M059J (cell line): Measurements from ENCODE around the gene IGF2BP1. TPM values are rescaled to one million over a fixed set of nuclear protein-coding genes. Genes with fewer than 3 reads are reported as not detected.
"Not testable (repeated sequence)": the region's sequence is repeated elsewhere in the genome, so short reads cannot be mapped to it uniquely, and the experiment has no call there.

ENCODE experiments used
- DNase-seq: peaks from one replicate; pipeline ENCODE4 v3.0.0-alpha.2; 2012; ENCODE audit warnings: low read depth
- total RNA-seq: library from RNA; depleted of rRNA; stranded (reverse); fragments of >200 nt; shearing (Covaris generic); gene quantifications from 2 replicates; pipeline ENCODE4 v1.2.3, GENCODE V29; 2014

The IGF2BP1 gene
- total RNA-seq, 1 experiment from 2014 or later = 1.6 TPM

DNA sequence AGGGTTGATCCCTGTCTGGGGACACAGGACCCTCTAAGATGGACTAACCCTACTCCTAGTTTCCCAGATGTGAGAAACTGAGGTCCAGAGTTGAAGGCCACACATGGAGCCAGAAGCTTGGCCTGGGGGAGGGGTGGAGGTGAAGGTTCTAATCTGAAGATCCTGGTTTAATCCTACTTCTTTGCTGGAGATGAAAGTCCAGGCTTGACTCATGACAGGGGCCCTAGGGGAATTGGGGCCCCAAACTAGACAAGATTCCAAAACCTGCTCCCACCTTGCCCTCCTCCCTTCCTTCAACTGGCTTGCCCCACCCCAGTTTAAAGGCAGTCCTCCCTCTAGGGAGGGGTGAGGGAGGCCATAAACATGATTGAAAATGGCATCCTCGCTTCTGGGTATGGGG lies 21.6 kb downstream of the IGF2BP1 start:
- no peak for DNase-seq

DNA sequence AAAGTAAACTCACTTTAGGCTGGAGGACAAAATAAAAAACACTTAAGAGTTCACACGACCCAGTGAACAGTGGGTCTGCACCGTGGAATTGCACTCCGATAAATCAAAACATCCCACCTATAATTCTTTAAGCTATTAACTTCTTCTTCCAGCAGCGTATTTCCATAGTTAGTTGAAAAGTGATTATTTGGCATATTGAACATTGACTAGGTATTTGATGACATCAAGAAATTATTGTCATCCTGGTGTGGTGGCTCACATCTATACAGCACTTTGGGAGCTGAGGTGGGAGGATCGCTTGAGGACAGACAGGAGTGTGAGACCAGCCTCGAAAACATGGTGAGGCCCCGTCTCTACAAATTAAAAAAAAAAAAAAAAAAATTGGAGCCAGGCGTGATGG lies 23.4 kb downstream of the IGF2BP1 start:
- DNase-seq = no peak

DNA sequence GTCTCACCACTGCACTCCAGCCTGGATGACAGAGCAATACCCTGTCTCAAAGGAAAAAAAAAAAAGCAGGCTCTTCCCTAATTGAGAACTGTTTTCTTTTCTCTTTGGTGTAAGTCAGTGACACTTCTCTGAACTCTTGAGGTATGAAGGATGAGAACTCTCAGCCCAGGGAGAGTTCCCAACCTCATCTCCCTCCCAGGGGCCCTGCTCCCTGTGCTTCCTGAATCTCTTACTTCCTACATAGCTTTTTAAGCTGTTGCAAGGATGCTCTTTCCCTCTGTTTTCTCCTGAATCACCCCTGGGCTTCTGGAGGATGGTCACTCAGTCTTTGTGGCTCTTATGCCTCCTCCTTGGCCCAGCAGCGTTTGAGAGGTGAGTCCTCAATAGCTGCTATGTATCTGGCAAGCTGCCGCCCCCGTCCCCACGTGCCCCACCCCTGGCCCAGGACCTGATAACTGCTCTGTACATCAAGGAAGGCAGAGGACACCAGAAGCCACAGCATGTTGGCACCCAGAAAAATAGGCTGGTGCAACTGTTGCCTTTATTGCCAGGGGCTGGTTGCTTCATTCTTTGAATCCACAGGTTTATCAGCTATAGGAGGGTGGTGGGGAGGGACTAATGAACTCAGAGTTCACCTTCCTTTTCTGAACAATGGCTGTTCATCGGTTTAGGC lies 24.0 kb downstream of the IGF2BP1 start:
- DNase-seq = no peak

DNA sequence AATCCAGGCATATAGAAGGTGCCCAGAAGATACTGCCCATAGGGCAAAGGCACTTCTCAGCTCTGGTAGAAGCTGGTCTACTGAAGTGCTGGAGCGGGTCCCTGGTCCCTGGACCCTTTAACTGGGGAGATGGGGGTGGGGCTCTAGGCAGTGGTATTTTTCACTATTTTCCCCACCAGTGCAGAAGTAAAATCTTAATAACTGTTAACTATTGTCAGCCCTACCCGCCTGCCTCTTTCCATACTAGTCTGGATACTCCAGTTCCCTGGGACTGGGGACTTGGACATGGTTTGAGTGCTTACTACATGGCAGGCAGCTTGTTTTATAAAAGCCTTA lies 24.6 kb downstream of the IGF2BP1 start:
- DNase-seq = no peak

DNA sequence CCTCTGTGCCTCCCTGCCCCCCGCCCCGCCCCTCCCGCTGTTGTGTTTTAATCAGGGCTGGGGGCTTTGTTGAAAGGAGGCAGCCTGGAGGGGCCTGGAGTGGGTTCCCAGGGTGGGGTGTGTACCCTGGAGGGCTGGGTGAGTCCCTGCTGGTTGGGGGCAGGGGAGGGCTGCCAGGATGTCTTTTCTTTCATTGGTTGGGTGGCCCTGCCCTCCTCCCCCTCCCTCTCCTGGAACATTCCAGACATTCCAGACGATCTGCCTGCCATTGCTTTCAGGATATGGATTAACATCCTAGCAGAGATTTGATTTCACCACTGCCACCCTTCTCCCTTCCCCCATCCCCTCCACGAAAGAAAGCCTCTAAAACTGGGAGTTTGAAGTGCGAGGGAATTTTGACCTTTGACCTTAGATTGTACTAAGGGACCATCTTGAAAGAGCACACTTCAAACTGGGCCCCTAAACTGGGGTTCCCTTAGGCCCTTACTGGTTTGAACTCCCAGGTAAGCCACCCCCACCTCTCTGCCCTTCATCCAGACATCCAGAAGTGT lies 25.3 kb downstream of the IGF2BP1 start:
- DNase-seq = peak; percentile 43

DNA sequence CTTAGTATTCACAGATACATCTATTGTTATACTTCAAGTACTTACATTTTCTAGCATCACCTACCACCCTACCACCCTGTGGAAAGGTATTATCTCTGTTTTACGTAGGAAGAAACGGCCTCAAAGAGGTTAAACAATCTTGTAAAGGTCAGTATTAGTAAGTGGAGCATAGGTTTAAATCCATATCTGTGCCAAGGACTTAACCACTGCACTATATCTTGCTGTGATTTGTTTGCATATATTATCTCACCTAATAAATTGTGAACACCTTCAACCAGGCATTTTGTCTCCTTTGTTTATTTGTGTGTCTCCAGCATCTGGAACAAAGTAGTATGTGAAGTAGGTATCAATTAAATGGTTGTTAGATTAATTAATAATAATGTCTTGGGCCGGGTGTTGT lies 27.3 kb downstream of the IGF2BP1 start:
- no peak for DNase-seq

DNA sequence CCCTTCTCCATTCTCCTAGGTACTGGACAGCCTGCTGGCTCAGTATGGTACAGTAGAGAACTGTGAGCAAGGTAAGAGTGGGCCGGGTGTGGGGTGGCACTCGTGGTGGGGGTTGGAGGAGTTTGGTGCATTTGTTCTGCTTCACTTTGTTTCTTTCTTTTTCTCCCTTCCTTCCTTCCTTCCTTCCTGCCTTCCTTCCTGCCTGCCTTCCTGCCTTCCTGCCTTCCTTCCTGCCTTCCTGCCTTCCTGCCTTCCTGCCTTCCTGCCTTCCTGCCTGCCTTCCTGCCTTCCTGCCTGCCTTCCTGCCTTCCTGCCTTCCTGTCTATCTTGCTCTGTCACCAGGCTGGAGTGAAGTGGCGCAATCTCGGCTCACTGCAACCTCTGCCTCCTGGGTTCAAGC lies 29.3 kb downstream of the IGF2BP1 start:
- DNase-seq = not testable (repeated sequence)

DNA sequence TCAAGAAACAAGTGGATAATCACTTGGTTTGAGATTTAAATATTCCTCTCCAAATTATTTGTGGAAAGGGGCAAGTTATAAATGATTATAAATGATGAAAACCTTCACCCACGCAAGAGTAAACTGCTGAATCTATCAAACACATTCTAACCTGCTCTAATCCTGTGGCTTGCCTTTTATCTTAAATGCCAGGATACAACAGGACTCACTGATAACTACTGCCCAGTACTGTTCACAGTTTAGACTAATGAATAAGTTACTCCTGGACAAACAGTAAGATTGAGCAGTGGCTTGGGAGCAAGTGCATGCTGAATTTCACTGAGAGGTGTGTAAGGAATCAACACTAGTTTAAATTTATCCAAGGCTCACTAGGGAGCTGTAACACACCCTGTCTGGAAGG lies 31.1 kb downstream of the IGF2BP1 start:
- no peak for DNase-seq

DNA sequence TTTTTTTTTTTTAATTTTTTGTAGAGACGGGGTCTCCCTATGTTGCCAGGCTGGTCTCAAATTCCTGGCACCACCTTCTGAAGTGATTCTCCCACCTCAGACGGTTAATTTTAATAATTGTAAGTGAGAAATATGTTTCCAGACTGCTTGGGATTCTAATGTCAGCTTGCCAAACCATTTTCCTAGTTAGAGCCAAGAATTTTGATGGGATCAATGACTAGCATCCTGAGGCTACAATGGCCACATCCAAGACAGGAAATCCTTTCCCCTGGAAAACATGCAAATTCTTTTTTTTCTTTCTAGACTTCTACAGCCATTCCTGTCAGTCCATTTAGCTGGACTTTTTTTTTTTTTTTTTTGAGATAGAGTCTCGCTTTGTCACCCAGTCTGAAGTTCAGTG lies 32.6 kb downstream of the IGF2BP1 start:
- DNase-seq = no peak

DNA sequence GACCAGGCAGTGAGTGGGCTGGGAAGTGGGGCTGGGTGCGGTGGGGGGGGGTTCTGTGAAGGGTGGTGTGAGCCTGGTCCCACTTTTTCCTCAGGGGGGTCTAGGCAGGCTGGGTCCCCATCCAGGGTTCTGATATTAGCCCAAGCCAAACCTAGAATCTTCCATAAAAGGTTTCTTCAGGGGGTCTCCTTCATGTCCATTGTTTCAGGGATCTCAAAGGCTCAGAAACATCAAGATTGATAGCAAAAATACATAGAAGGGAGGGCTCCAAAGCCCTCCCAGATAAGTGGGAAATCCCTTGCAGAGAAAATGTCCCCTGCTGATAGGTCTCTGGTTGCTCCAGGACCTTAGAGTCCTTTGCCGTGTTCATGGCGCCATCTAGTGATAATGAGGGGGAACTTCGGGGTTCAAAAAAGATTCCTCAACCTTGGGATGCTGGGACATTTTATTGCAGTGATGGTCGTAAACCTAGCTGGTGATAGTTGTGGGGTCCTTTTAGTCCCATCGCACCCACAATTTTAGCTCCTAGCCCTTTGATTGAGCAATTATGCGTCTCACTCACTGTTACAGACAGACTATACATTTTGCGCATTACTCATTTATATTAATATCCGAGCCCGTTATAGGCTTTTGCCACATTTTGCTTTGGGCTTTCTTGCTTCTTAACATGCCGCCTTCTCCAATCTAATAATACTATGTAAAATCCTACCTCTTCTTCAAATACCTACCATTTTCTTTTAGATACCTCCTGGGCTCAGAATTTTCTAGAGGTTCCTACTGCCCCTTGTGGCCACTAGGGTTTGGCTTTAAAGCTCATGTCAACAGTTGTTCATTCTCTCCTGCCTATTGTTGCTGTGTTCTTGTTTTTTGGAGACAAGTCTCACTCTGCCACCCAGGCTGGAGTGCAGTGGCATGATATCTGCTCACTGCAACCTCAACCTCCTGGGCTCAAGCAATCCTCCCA lies 35.1 kb downstream of the IGF2BP1 start:
- peak; percentile 75 for DNase-seq

DNA sequence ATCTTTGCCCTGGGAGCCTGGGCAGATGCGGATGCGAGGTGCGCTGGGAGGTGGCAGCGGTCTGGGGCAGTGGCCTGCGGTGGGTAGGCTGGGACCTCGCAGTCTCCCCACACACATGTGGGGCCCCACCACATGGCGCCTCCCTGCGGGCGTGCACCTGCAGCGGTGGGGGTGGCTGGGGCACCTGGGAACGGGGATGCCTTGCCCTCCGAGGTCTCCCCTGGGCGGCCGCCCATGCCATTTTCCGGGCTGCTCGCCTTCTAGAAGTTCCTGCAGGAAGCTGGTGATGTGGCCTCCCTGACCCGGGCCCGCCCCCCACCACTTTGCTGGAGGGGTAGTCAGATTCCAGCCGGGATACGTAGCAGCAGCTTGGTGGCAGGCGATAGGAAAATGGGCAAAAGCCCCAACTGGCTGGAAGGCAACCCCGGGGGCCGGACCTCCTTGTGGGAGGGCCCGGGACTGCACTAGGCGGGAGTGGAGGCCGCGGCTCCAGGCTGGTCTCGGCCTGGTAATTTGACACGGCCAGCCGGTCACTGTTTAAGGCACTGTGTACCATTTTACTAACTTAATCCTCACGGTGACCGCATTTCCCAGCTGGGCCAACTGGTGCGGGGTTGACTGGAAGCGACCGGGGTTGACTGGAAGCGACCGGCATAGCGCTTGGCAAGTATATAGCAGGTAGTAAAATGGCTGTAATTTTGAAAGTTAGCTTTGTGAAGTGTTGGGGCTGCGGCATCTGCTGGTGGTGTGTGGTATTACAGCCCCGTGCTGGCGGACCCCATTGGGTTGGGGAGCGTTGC lies 38.5 kb downstream of the IGF2BP1 start:
- DNase-seq = peak; percentile 14

DNA sequence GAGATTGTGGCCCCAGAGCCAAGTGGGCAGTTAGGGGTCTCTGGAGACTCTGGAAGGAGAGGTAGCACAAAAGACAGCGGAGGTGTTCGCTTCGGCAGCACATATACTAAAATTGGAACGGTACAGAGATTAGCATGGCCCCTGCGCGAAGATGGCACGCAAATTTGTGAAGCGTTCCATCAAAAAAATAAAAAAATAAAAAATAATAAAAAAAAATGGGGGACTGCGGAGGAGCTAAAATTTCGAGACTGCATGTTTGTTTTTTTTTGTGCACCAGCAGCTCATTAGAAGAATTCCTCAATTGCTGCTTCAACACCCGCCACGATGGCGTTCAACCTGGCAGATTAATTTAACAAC lies 39.1 kb downstream of the IGF2BP1 start:
- DNase-seq = no peak

DNA sequence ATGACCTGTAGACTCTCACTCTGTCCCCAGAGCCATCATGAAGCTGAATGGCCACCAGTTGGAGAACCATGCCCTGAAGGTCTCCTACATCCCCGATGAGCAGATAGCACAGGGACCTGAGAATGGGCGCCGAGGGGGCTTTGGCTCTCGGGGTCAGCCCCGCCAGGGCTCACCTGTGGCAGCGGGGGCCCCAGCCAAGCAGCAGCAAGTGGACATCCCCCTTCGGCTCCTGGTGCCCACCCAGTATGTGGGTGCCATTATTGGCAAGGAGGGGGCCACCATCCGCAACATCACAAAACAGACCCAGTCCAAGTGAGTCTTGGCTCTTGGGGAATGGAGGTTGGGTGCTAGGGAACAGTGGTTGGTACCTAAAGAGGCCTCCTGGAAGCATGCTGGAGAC lies 41.0 kb downstream of the IGF2BP1 start:
- no peak for DNase-seq

DNA sequence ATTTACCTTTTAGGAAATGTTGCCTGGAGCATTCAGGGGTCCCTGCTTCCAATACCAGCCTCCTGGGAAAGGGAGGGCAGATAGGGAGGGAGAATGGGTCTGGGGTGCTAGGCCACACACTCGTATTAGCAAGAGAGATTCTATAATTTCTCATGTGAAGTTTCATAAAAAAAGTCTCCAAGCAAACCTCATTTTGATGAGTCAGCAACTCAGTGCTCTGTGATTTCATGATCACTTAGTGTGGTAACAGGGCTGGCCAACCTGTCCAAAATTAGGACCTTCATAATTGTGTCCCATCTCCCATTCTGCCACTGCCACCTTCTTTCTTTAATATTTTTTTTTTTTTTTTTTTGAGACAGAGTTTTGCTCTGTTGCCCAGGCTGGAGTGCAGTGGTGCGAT lies 41.4 kb downstream of the IGF2BP1 start:
- no peak for DNase-seq

DNA sequence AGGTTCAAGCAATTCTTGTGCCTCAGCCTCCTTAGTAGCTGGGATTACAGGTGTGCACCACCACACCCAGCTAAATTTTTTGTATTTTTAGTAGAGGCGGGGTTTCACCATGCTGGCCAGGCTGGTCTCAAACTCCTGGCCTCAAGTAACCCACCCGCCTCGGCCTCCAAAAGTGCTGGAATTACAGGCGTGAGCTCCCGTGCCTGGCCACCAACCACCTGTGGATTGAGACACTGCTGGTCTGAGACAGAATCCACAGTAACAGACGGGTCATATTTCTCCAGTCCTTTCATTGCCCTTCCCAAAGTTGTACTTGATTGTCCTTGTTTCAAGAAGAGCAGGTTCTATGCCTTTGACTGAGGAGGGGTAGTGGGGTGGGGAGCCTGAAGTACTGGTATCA lies 42.3 kb downstream of the IGF2BP1 start:
- not testable (repeated sequence) for DNase-seq

DNA sequence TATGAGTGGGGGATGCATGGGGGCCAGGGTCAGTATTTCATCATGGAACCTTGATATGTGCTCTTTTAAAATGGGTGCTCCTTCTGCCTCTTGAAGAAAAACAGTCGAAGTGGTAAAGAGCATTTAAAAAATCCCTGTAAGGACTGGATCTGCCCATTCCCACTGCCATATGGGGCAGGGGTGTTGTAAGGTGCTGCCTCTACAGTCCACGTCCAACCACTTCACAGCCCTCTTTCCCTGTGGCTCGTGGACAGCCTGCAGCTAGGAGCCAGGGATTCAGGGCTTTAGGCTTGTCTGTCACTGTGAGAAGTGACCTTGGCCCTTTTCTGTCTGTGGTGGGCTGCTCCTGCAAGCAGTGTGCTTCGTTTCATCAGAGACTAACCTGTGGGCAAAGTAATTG lies 44.3 kb downstream of the IGF2BP1 start:
- no peak for DNase-seq

DNA sequence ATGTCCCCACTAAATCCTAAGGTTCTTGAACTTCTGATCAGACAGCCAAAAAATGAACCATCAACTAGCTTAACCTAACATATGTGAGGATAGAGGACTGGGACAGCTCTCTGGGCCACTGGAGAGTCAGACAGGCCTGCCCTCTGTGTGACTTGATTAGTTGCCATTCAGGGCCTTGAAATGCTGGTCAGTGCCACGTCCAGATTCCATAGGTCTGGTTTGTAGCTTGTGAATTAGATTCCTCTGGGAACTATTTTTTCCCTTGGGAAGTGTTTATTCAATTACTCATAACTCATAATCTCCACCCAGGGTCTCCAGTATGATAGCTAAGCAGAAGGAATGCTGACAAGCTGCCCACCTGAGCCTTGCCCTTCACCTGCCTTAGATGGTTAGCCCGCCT lies 48.2 kb downstream of the IGF2BP1 start:
- no peak for DNase-seq

DNA sequence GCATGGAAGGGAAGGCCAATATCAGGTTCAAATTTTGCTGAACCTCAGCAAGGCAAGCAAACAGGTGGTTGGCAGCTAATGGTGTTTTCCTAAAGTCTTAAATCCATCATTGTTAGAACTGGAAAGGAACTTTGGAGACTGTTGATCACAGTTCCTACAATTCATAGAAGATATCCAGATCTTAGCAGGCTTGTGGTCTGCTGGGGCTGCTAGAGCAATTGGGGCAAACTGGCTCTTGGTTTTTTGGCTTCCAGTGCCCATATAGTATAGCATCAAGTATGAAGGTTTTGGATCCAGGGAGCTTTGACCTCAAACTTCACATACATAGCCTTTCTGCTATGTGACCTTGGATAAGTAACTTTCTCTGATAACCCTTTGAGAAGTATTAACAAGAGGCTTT lies 49.7 kb downstream of the IGF2BP1 start:
- DNase-seq = no peak

DNA sequence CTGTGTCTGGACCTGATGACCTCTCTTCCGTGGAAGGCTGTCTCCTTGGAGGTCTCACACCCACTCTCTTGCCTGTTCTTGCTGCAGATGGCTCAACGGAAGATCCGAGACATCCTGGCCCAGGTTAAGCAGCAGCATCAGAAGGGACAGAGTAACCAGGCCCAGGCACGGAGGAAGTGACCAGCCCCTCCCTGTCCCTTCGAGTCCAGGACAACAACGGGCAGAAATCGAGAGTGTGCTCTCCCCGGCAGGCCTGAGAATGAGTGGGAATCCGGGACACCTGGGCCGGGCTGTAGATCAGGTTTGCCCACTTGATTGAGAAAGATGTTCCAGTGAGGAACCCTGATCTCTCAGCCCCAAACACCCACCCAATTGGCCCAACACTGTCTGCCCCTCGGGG lies 52.1 kb downstream of the IGF2BP1 start:
- DNase-seq = no peak

DNA sequence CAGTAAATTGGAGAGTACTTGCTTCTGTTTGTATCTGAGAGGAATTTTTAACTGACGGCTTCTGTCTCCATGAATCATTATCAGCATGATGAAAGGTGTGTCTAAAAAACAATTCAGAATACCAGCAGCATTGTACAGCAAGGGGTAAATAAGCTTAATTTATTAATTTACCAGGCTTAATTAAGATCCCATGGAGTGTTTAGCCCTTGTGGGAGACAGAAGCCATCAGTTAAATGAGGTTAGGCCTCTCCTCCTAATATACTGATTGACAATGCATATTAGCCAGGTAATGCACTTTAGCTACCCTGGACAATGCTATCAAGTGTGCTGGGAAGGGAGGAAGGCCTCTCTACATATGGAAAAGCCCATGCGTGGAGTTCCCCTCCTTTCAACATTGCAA lies 53.4 kb downstream of the IGF2BP1 start:
- no peak for DNase-seq

DNA sequence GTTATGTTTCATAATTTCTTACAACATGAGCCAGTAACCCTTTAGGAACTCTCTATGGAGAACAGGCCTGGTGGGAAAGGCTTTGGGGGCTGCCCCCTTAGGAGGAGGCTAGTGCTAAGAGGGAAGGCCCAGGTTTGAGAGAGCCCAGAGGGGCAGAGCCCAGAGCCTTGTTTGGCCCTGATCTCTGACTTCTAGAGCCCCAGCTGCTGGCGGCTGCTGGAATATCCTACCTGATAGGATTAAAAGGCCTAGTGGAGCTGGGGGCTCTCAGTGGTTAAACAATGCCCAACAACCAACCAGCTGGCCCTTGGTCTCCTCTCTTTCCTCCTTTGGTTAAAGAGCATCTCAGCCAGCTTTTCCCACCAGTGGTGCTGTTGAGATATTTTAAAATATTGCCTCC lies 54.1 kb downstream of the IGF2BP1 start:
- no peak for DNase-seq

DNA sequence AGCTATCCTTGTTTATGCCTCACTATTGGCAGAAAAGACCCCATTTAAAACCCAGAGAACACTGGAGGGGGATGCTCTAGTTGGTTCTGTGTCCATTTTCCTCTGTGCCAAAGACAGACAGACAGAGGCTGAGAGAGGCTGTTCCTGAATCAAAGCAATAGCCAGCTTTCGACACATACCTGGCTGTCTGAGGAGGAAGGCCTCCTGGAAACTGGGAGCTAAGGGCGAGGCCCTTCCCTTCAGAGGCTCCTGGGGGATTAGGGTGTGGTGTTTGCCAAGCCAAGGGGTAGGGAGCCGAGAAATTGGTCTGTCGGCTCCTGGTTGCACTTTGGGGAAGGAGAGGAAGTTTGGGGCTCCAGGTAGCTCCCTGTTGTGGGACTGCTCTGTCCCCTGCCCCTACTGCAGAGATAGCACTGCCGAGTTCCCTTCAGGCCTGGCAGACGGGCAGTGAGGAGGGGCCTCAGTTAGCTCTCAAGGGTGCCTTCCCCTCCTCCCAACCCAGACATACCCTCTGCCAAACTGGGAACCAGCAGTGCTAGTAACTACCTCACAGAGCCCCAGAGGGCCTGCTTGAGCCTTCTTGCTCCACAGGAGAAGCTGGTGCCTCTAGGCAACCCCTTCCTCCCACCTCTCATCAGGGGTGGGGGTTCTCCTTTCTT lies 56.1 kb downstream of the IGF2BP1 start:
- no peak for DNase-seq
